Hepatocyte (in vitro differentiated cells): ENCODE results near the gene PDCD5. TPM values are rescaled to one million over a fixed set of nuclear protein-coding genes. Genes with fewer than 3 reads are reported as not detected.

Source experiments
- DNase-seq: peaks from one replicate; pipeline ENCODE4 v3.0.0-alpha.2; 2016; ENCODE audit warnings: low spot score
- H2AFZ ChIP-seq: fragments of 200-600 bp; sonication (generic); 2 replicates; pipeline ENCODE4 v1.6.0; 2016; ENCODE audit warnings: antibody characterized with exemption, mild to moderate bottlenecking
- H3K27ac ChIP-seq: fragments of 200-600 bp; sonication (generic); 2 replicates; pipeline ENCODE4 v1.5.1; 2016; ENCODE audit warnings: mild to moderate bottlenecking
- H3K27me3 ChIP-seq: fragments of 200-600 bp; sonication (generic); 2 replicates; pipeline ENCODE4 v1.6.1; 2016
- H3K36me3 ChIP-seq: fragments of 200-600 bp; sonication (generic); replicated peaks from 2 replicates; pipeline ENCODE4 v1.5.1; 2016; ENCODE audit warnings: low read depth; ENCODE audit not compliant: insufficient read depth
- H3K4me1 ChIP-seq: fragments of 200-600 bp; sonication (generic); 2 replicates; pipeline ENCODE4 v1.5.1; 2016; ENCODE audit warnings: mild to moderate bottlenecking, moderate library complexity; ENCODE audit not compliant: insufficient read depth
- H3K4me2 ChIP-seq: fragments of 200-600 bp; sonication (generic); 2 replicates; pipeline ENCODE4 v1.6.0; 2016
- H3K4me3 ChIP-seq: fragments of 200-600 bp; sonication (generic); 2 replicates; pipeline ENCODE4 v1.5.1; 2016; ENCODE audit warnings: mild to moderate bottlenecking
- H3K79me2 ChIP-seq: fragments of 200-600 bp; sonication (generic); 2 replicates; pipeline ENCODE4 v1.6.0; 2017; ENCODE audit warnings: mild to moderate bottlenecking
- H3K9me2 ChIP-seq: fragments of 200-600 bp; sonication (generic); replicated peaks from 2 replicates; pipeline ENCODE4 v1.6.0; 2017; ENCODE audit warnings: mild to moderate bottlenecking; ENCODE audit not compliant: insufficient read depth
- H3K9me3 ChIP-seq: fragments of 200-600 bp; sonication (generic); 2 replicates; pipeline ENCODE4 v1.5.1; 2016; ENCODE audit warnings: low read depth, mild to moderate bottlenecking
- H4K20me1 ChIP-seq: fragments of 200-600 bp; sonication (generic); 2 replicates; pipeline ENCODE4 v1.6.0; 2016; ENCODE audit warnings: mild to moderate bottlenecking; ENCODE audit not compliant: insufficient read depth, poor library complexity, severe bottlenecking
- EZH2 ChIP-seq: fragments of 200-600 bp; sonication (generic); IDR thresholded peaks from 2 replicates; pipeline ENCODE4 v1.6.1; 2016; ENCODE audit warnings: antibody characterized with exemption, mild to moderate bottlenecking, borderline replicate concordance
- EZH2phosphoT487 ChIP-seq: fragments of 200-600 bp; sonication (generic); IDR thresholded peaks from one replicate; pipeline ENCODE4 v1.6.1; 2018; ENCODE audit warnings: antibody characterized with exemption, mild to moderate bottlenecking, low read depth, moderate library complexity; ENCODE audit not compliant: unreplicated experiment, severe bottlenecking
- WGBS: methylation state at CpG from one replicate; pipeline ENCODE4 v1.1.6; 2016; ENCODE audit warnings: low lambda C conversion rate; ENCODE audit errors: missing lambda C conversion rate; 5-methylcytosine and 5-hydroxymethylcytosine counted together
- polyA plus RNA-seq: library from polyadenylated mRNA; unstranded; fragments of >200 nt; fragmentation: Nextera tagmentation; extraction: Ambion mirVana; gene quantifications from 2 replicates; pipeline ENCODE4 v1.2.1, GENCODE V29; 2016
- total RNA-seq: library from RNA; depleted of rRNA; stranded (reverse); fragments of >200 nt; gene quantifications from 2 replicates; pipeline ENCODE4 v1.2.3, GENCODE V29; 2014
- TF ChIP-seq, protein P1 (sequence below): fragments of 200-600 bp; sonication (generic); IDR thresholded peaks from 2 replicates; pipeline ENCODE4 v1.5.1; 2016; ENCODE audit warnings: antibody characterized with exemption, mild to moderate bottlenecking; ENCODE audit not compliant: poor library complexity

Gene PDCD5
- total and polyA plus RNA-seq, 2 experiments from 2014 or later, result 138 to 199 TPM

DNA sequence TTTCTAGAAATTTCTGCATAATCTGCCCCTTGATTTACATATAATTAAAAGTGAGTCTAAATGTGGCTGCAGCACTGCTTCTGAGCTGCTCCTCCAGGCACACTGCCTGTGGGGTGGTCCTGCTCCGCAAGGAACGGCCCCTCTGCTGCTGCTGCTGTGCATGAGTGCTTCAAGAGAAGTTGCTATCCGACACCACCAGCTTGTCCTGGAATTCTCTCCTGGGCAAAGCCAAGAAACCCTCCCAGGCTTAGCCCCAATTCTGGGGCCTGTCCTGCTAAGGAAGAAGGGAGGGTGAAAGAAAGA, 7.5 kb upstream of the PDCD5 start:
- WGBS, result 51% methylated on average over 3 of the region's 3 CpGs
- Histone ChIP-seq H3K36me3 (no peaks in the 10 kb centered on the region), H2AFZ (no peak overlapping the region), H3K9me2 (no peaks in the 10 kb centered on the region), H3K79me2 (no peaks in the 10 kb centered on the region), H3K4me3 (no peak overlapping the region), H4K20me1 (no peaks in the 10 kb centered on the region), H3K27ac (no peak overlapping the region), H3K9me3 (no peaks in the 10 kb centered on the region), H3K27me3 (no peaks in the 10 kb centered on the region), H3K4me2 (no peak overlapping the region), H3K4me1 (no peaks in the 10 kb centered on the region)
- TF ChIP-seq EZH2phosphoT487 (no peak), EZH2 (no peak)
- TF ChIP-seq, protein P1, sequence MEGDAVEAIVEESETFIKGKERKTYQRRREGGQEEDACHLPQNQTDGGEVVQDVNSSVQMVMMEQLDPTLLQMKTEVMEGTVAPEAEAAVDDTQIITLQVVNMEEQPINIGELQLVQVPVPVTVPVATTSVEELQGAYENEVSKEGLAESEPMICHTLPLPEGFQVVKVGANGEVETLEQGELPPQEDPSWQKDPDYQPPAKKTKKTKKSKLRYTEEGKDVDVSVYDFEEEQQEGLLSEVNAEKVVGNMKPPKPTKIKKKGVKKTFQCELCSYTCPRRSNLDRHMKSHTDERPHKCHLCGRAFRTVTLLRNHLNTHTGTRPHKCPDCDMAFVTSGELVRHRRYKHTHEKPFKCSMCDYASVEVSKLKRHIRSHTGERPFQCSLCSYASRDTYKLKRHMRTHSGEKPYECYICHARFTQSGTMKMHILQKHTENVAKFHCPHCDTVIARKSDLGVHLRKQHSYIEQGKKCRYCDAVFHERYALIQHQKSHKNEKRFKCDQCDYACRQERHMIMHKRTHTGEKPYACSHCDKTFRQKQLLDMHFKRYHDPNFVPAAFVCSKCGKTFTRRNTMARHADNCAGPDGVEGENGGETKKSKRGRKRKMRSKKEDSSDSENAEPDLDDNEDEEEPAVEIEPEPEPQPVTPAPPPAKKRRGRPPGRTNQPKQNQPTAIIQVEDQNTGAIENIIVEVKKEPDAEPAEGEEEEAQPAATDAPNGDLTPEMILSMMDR, result no peak
- no peak for DNase-seq

- H3K36me3 ChIP-seq, result no peaks in the 10 kb centered on the region
- H3K4me3 ChIP-seq, result no peak overlapping the region
- peaks cover 6% of the 10 kb centered on the region for H3K79me2 ChIP-seq
- H3K27me3 ChIP-seq, result no peaks in the 10 kb centered on the region
- no peaks in the 10 kb centered on the region for H3K9me3 ChIP-seq
- no peak for DNase-seq
- TF ChIP-seq EZH2phosphoT487, result no peak
- no peak for TF ChIP-seq EZH2
- TF ChIP-seq, protein P1, result no peak
- H2AFZ ChIP-seq, result no peak overlapping the region
- no peaks in the 10 kb centered on the region for H3K4me1 ChIP-seq
- no peaks in the 10 kb centered on the region for H3K9me2 ChIP-seq
- no peak overlapping the region for H3K27ac ChIP-seq
- 75% methylated on average over 1 of the region's 1 CpG for WGBS
- no peaks in the 10 kb centered on the region for H4K20me1 ChIP-seq
- no peak overlapping the region for H3K4me2 ChIP-seq
Measured at GRCh38 chr19:32576790-32577189, 4.2 kb upstream of the PDCD5 start.

DNA sequence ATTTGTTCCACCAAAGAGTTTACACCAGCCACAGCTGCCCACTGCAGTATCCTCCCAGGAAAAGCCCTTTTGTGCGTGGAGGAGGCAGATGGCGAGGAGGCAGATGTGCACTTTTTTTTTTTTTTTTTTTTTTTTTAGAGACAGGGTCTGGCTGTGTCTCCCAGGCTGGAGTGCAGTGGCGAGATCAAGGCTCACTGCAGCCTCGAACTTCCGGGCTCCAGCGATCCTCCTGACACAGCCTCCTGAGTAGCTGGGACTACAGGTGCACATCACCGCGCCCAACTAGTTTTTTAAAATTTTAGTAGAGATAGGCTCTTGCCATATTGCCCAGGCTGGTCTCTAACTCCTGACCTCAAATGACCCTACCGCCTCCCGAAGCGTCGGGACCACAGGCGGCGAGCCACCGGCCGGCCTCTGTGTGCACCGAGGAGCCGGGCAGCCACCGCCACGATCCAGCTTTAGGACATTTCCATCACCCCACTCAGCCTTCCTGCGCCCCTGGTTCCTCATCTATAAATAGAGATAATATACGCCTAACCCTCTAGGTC, 563 bp upstream of the PDCD5 start:
- peak overlapping the region; percentile 49 for H3K4me3 ChIP-seq
- no peaks in the 10 kb centered on the region for H4K20me1 ChIP-seq
- peaks cover 5% of the 10 kb centered on the region for H3K4me1 ChIP-seq
- H3K27me3 ChIP-seq, result no peaks in the 10 kb centered on the region
- DNase-seq, result no peak
- no peaks in the 10 kb centered on the region for H3K9me2 ChIP-seq
- peaks cover 25% of the 10 kb centered on the region for H3K79me2 ChIP-seq
- 31% methylated on average over 22 of the region's 22 CpGs for WGBS
- no peak for TF ChIP-seq EZH2phosphoT487
- TF ChIP-seq EZH2, result no peak
- TF ChIP-seq, protein P1, result no peak
- H3K9me3 ChIP-seq, result no peaks in the 10 kb centered on the region
- H3K36me3 ChIP-seq, result no peaks in the 10 kb centered on the region
- peak overlapping the region; percentile 79 for H3K4me2 ChIP-seq
- peak overlapping the region; percentile 73 for H2AFZ ChIP-seq
- H3K27ac ChIP-seq, result no peak overlapping the region
